Measurements from ENCODE around the gene UGP2.
A peak's percentile ranks its signal among the peaks of the same experiment; 100 is the strongest.
"Not testable (repeated sequence)": the region's sequence is repeated elsewhere in the genome, so short reads cannot be mapped to it uniquely, and the experiment has no call there.

Gene UGP2

GRCh38 chr2:63840785-63841253, 877 bp upstream of the UGP2 start:
- peak; percentile 97 for DNase-seq

- DNase-seq: no peak
Measured at GRCh38 chr2:63842149-63843061, 709 bp downstream of the UGP2 start.

- DNase-seq: no peak
Measured at GRCh38 chr2:63843093-63843492, 1.4 kb downstream of the UGP2 start.

- DNase-seq: no peak
Measured at GRCh38 chr2:63843791-63844190, 2.1 kb downstream of the UGP2 start.

GRCh38 chr2:63844616-63845015, 2.9 kb downstream of the UGP2 start:
- no peak for DNase-seq

GRCh38 chr2:63845866-63846265, 4.2 kb downstream of the UGP2 start:
- DNase-seq: no peak

GRCh38 chr2:63846487-63846886, 4.8 kb downstream of the UGP2 start:
- no peak for DNase-seq

- not testable (repeated sequence) for DNase-seq
Measured at GRCh38 chr2:63847571-63847970, 5.9 kb downstream of the UGP2 start.

- no peak for DNase-seq
Measured at GRCh38 chr2:63849381-63850203, 7.9 kb downstream of the UGP2 start.

- no peak for DNase-seq
Measured at GRCh38 chr2:63850204-63850571, 8.5 kb downstream of the UGP2 start.

- DNase-seq: peak in 1 of 2 donors; percentile 20
Measured at GRCh38 chr2:63850649-63851048, 9.0 kb downstream of the UGP2 start.

GRCh38 chr2:63851691-63852311, 10.1 kb downstream of the UGP2 start:
- no peak for DNase-seq

- no peak for DNase-seq
Measured at GRCh38 chr2:63853527-63854310, 12.0 kb downstream of the UGP2 start.

- peak in 1 of 2 donors; percentile 9 for DNase-seq
Measured at GRCh38 chr2:63855418-63856302, 14.0 kb downstream of the UGP2 start.

GRCh38 chr2:63856303-63856603, 14.6 kb downstream of the UGP2 start:
- DNase-seq: peak; percentile 61 to 74

- no peak for DNase-seq
Measured at GRCh38 chr2:63858291-63858690, 16.6 kb downstream of the UGP2 start.

GRCh38 chr2:63861220-63861822, 19.6 kb downstream of the UGP2 start:
- DNase-seq: peak; percentile 59 to 74

GRCh38 chr2:63862806-63863205, 21.1 kb downstream of the UGP2 start:
- DNase-seq: no peak

GRCh38 chr2:63863707-63864106, 22.0 kb downstream of the UGP2 start:
- DNase-seq: no peak

GRCh38 chr2:63865159-63865799, 23.6 kb downstream of the UGP2 start:
- no peak for DNase-seq

All from CD4-positive, alpha-beta T cell treated with Interleukin-1 beta for 1 hour (primary cell).